ENCODE results near the gene UGGT1. TPM values are rescaled to one million over a fixed set of nuclear protein-coding genes. Genes with fewer than 3 reads are reported as not detected.
"Not testable (repeated sequence)": the region's sequence is repeated elsewhere in the genome, so short reads cannot be mapped to it uniquely, and the experiment has no call there.

The UGGT1 gene
- total RNA-seq, 1 experiment from 2014 or later, result 80.3 TPM

GRCh38 chr2:128172191-128172590 lies 81.2 kb downstream of the UGGT1 start:
- POLR2A ChIA-PET, result interaction anchor here (0.6 kb wide), 2 partner anchors 11 to 32 kb away, joined by 3 read pairs; no protein-coding TSS in a partner anchor
- Mint-ChIP-seq H3K27me3 (ENCODE audit: insufficient read depth, unreplicated experiment) (no peaks in the 10 kb centered on the region), H3K27ac (ENCODE audit: low read depth, unreplicated experiment) (no peak overlapping the region), H3K4me3 (ENCODE audit: unreplicated experiment) (no peak overlapping the region), H3K9me3 (ENCODE audit: unreplicated experiment) (no peaks in the 10 kb centered on the region), H3K4me1 (ENCODE audit: insufficient read depth, unreplicated experiment) (no peaks in the 10 kb centered on the region), H3K36me3 (ENCODE audit: insufficient read depth, unreplicated experiment) (peaks cover 95% of the 10 kb centered on the region)
- TF ChIP-seq CTCF (IDR thresholded peaks at IDR 0.05; ENCODE audit: unreplicated experiment), result no peak
- intact Hi-C loops (cut with micrococcal nuclease), result loop anchor here (10.0 kb wide), 1 partner anchor 1223 kb away; no protein-coding TSS in a partner anchor
- peak; percentile 16 for DNase-seq (ENCODE audit: unreplicated experiment)
- CTCF ChIA-PET, result interaction anchor here (0.6 to 2.1 kb wide), 8 partner anchors 14 to 1752 kb away, joined by 3 to 8 read pairs (median 3); no protein-coding TSS in a partner anchor
- no TSS peak for BruUV-seq (replicated peaks)

GRCh38 chr2:128174067-128174466 lies 83.1 kb downstream of the UGGT1 start:
- DNase-seq (ENCODE audit: unreplicated experiment); H3K9me3 Mint-ChIP-seq (ENCODE audit: unreplicated experiment); H3K4me1 Mint-ChIP-seq (ENCODE audit: insufficient read depth, unreplicated experiment); H3K4me3 Mint-ChIP-seq (ENCODE audit: unreplicated experiment); H3K27ac Mint-ChIP-seq (ENCODE audit: low read depth, unreplicated experiment); H3K27me3 Mint-ChIP-seq (ENCODE audit: insufficient read depth, unreplicated experiment); BruUV-seq (replicated peaks): not testable (repeated sequence)
- ChIA-PET CTCF (interaction anchor here (0.6 kb wide), 2 partner anchors 279 to 1669 kb away, joined by 3 read pairs; no protein-coding TSS in a partner anchor), POLR2A (interaction anchor here (0.6 kb wide), 1 partner anchor 14 kb away, joined by 4 read pairs; no protein-coding TSS in a partner anchor)
- peaks cover 97% of the 10 kb centered on the region for H3K36me3 Mint-ChIP-seq (ENCODE audit: insufficient read depth, unreplicated experiment)
- intact Hi-C loops (cut with micrococcal nuclease), result loop anchor here (10.0 kb wide), 1 partner anchor 1221 kb away; no protein-coding TSS in a partner anchor

GRCh38 chr2:128177315-128177714 lies 86.3 kb downstream of the UGGT1 start:
- no TSS peak for BruUV-seq (replicated peaks)
- H3K27ac Mint-ChIP-seq (ENCODE audit: low read depth, unreplicated experiment), result no peak overlapping the region

GRCh38 chr2:128178149-128178649 lies 87.2 kb downstream of the UGGT1 start:
- Mint-ChIP-seq H3K9me3 (ENCODE audit: unreplicated experiment) (no peaks in the 10 kb centered on the region), H3K4me3 (ENCODE audit: unreplicated experiment) (no peak overlapping the region), H3K27me3 (ENCODE audit: insufficient read depth, unreplicated experiment) (no peaks in the 10 kb centered on the region), H3K27ac (ENCODE audit: low read depth, unreplicated experiment) (no peak overlapping the region), H3K4me1 (ENCODE audit: insufficient read depth, unreplicated experiment) (no peaks in the 10 kb centered on the region), H3K36me3 (ENCODE audit: insufficient read depth, unreplicated experiment) (peaks cover 92% of the 10 kb centered on the region)
- DNase-seq (ENCODE audit: unreplicated experiment), result no peak
- intact Hi-C loops (cut with micrococcal nuclease), result loop anchor here (5.0 to 10.0 kb wide), 2 partner anchors 1217 to 1744 kb away; no protein-coding TSS in a partner anchor
- CTCF ChIA-PET, result interaction anchor here (0.6 to 1.3 kb wide), 6 partner anchors 12 to 1745 kb away, joined by 3 to 5 read pairs (median 3); no protein-coding TSS in a partner anchor
- no TSS peak for BruUV-seq (replicated peaks)
- POLR2A ChIA-PET, result no interaction called here
- no peak for TF ChIP-seq CTCF (IDR thresholded peaks at IDR 0.05; ENCODE audit: unreplicated experiment)

More at GRCh38 chr2:128177315-128177714, 86.3 kb downstream of the UGGT1 start:
- no peak overlapping the region for H3K4me3 Mint-ChIP-seq (ENCODE audit: unreplicated experiment)
- ChIA-PET POLR2A (no interaction called here), CTCF (interaction anchor here (0.6 to 1.2 kb wide), 2 partner anchors 11 to 155 kb away, joined by 3 read pairs; no protein-coding TSS in a partner anchor)
- intact Hi-C loops (cut with micrococcal nuclease), result loop anchor here (5.0 to 10.0 kb wide), 2 partner anchors 1217 to 1745 kb away; no protein-coding TSS in a partner anchor
- H3K4me1 Mint-ChIP-seq (ENCODE audit: insufficient read depth, unreplicated experiment), result no peaks in the 10 kb centered on the region
- peaks cover 93% of the 10 kb centered on the region for H3K36me3 Mint-ChIP-seq (ENCODE audit: insufficient read depth, unreplicated experiment)
- TF ChIP-seq CTCF (IDR thresholded peaks at IDR 0.05; ENCODE audit: unreplicated experiment), result no peak
- H3K9me3 Mint-ChIP-seq (ENCODE audit: unreplicated experiment), result no peaks in the 10 kb centered on the region
- no peaks in the 10 kb centered on the region for H3K27me3 Mint-ChIP-seq (ENCODE audit: insufficient read depth, unreplicated experiment)
- DNase-seq (ENCODE audit: unreplicated experiment), result no peak
